Erythroblast (primary cell): ENCODE measurements around the gene ATP6V1B1.
A peak's percentile ranks its signal among the peaks of the same experiment; 100 is the strongest.
"Not testable (repeated sequence)": the region's sequence is repeated elsewhere in the genome, so short reads cannot be mapped to it uniquely, and the experiment has no call there.

ENCODE experiments used
- DNase-seq, 2 experiments: peaks; one replicate each; lab custom pipeline; 2025; lab: John Stamatoyannopoulos, UW
- GATA1 ChIP-seq: IDR thresholded peaks from 2 replicates; pipeline ENCODE4 v1.6.1; 2011; ENCODE audit warnings: low read depth, mild to moderate bottlenecking, control low read depth, low read length, moderate library complexity
- POLR2A ChIP-seq: IDR thresholded peaks from 2 replicates; pipeline ENCODE4 v1.6.1; 2011; ENCODE audit warnings: mild to moderate bottlenecking, low read length

The ATP6V1B1 gene

GRCh38 chr2:70994699-70995425, 59.2 kb downstream of the ATP6V1B1 start, which contains the start of gene TEX261:
Gene TEX261, minus strand, starts transcription at chr2:70994873. Its CDS starts 116 bp downstream, at chr2:70994757.
- peak; percentile 93 to 96 for DNase-seq
- TF ChIP-seq GATA1 (no peak), POLR2A (no peak)

- TF ChIP-seq GATA1, result no peak
- no peak for TF ChIP-seq POLR2A
- DNase-seq, result peak; percentile 55 to 59
Measured at GRCh38 chr2:70995426-70995729, 59.7 kb downstream of the ATP6V1B1 start.

GRCh38 chr2:70998885-70999284, 63.2 kb downstream of the ATP6V1B1 start:
- DNase-seq, result not testable (repeated sequence)

GRCh38 chr2:70999362-70999761, 63.7 kb downstream of the ATP6V1B1 start:
- DNase-seq, result no peak
- TF ChIP-seq POLR2A, result no peak

- DNase-seq, result not testable (repeated sequence)
Measured at GRCh38 chr2:70999931-71000330, 64.2 kb downstream of the ATP6V1B1 start.

GRCh38 chr2:71000780-71001591, 65.3 kb downstream of the ATP6V1B1 start:
- DNase-seq, result peak; percentile 83 to 89
- no peak for TF ChIP-seq GATA1
- no peak for TF ChIP-seq POLR2A

GRCh38 chr2:71001592-71001927, 65.9 kb downstream of the ATP6V1B1 start:
- DNase-seq, result no peak
- TF ChIP-seq POLR2A, result no peak
- TF ChIP-seq GATA1, result no peak

- no peak for DNase-seq
- TF ChIP-seq POLR2A, result no peak
- no peak for TF ChIP-seq GATA1
Measured at GRCh38 chr2:71001981-71002570, 66.4 kb downstream of the ATP6V1B1 start.

GRCh38 chr2:71003396-71003795, 67.7 kb downstream of the ATP6V1B1 start:
- TF ChIP-seq POLR2A (no peak), GATA1 (no peak)
- no peak for DNase-seq

GRCh38 chr2:71003966-71004755, 68.5 kb downstream of the ATP6V1B1 start:
- TF ChIP-seq POLR2A (no peak), GATA1 (no peak)
- no peak for DNase-seq

GRCh38 chr2:71004857-71005256, 69.2 kb downstream of the ATP6V1B1 start:
- TF ChIP-seq GATA1 (no peak), POLR2A (no peak)
- DNase-seq, result no peak

GRCh38 chr2:71005271-71006202, 69.8 kb downstream of the ATP6V1B1 start:
- no peak for DNase-seq
- TF ChIP-seq GATA1 (no peak), POLR2A (no peak)

GRCh38 chr2:71006323-71006722, 70.6 kb downstream of the ATP6V1B1 start:
- no peak for TF ChIP-seq POLR2A
- no peak for TF ChIP-seq GATA1
- no peak for DNase-seq
